A673 (cell line): Measurements from ENCODE around the gene LHX4. TPM values are rescaled to one million over a fixed set of nuclear protein-coding genes. Genes with fewer than 3 reads are reported as not detected.

Experiments used
- BruUV-seq: library from RNA; stranded (reverse); fragments of 400-500 nt; replicated peaks from 2 replicates; lab custom pipeline; 2021; lab: Mats Ljungman, UMichigan
- CTCF ChIA-PET: fragments of 300-600 bp; sonication (Branson Sonifier 250); formaldehyde crosslinking; loops from one replicate; lab custom pipeline; 2022; ENCODE audit warnings: antibody characterized with exemption; lab: Charles Lee
- POLR2A ChIA-PET: fragments of 300-600 bp; sonication (Branson Sonifier 250); formaldehyde crosslinking; loops from one replicate; lab custom pipeline; 2022; ENCODE audit warnings: antibody characterized with exemption; ENCODE audit not compliant: low non-redundant PET; lab: Charles Lee
- DNase-seq: peaks from one replicate; pipeline ENCODE4 v3.0.0-alpha.2; 2015; ENCODE audit warnings: low spot score
- H3K27ac ChIP-seq: fragments of 200-600 bp; sonication (generic); 2 replicates; pipeline ENCODE4 v1.5.1; 2016; ENCODE audit warnings: mixed run types, low read depth, mild to moderate bottlenecking, mixed read lengths, antibody characterized with exemption, low read length; ENCODE audit not compliant: poor library complexity, severe bottlenecking
- H3K27me3 ChIP-seq: fragments of 200-600 bp; sonication (generic); replicated peaks from 2 replicates; pipeline ENCODE4 v1.6.1; 2017; ENCODE audit warnings: mixed run types, low read depth, mild to moderate bottlenecking, mixed read lengths, antibody characterized with exemption, low read length; ENCODE audit not compliant: insufficient read depth, poor library complexity
- H3K36me3 ChIP-seq: fragments of 200-600 bp; sonication (generic); 2 replicates; pipeline ENCODE4 v1.6.1; 2016; ENCODE audit warnings: mixed run types, mild to moderate bottlenecking, mixed read lengths, antibody characterized with exemption, low read length; ENCODE audit not compliant: insufficient read depth, poor library complexity, severe bottlenecking
- H3K4me1 ChIP-seq: fragments of 200-600 bp; sonication (generic); 2 replicates; pipeline ENCODE4 v1.6.1; 2017; ENCODE audit warnings: mixed run types, mild to moderate bottlenecking, mixed read lengths, antibody characterized with exemption, low read length; ENCODE audit not compliant: insufficient read depth, poor library complexity, severe bottlenecking
- H3K4me3 ChIP-seq: fragments of 200-600 bp; sonication (generic); 2 replicates; pipeline ENCODE4 v1.5.1; 2016; ENCODE audit warnings: low read depth, mixed run types, mild to moderate bottlenecking, mixed read lengths, low read length; ENCODE audit not compliant: poor library complexity, severe bottlenecking
- H3K9me3 ChIP-seq: fragments of 200-600 bp; sonication (generic); 2 replicates; pipeline ENCODE4 v1.6.1; 2016; ENCODE audit warnings: mixed run types, low read depth, mild to moderate bottlenecking, mixed read lengths, antibody characterized with exemption, low read length; ENCODE audit not compliant: poor library complexity, severe bottlenecking
- EZH2 ChIP-seq: fragments of 200-600 bp; sonication (generic); IDR thresholded peaks from 2 replicates; pipeline ENCODE4 v1.6.1; 2017; ENCODE audit warnings: borderline replicate concordance, low read depth, mild to moderate bottlenecking, mixed read lengths, antibody characterized with exemption, low read length; ENCODE audit not compliant: poor library complexity, severe bottlenecking
- intact Hi-C: fragments of 100-400 bp; cut with micrococcal nuclease; formaldehyde crosslinking; loops from one replicate; pipeline ENCODE4 v1.10.0; 2022; ENCODE audit not compliant: unreplicated experiment
- total RNA-seq: library from RNA; stranded (reverse); gene quantifications from 2 replicates; pipeline ENCODE4 v1.2.3, GENCODE V29; 2021
- TF ChIP-seq, protein P1 (sequence below): fragments of 300-800, 200-600 bp; sonication (generic); conservative IDR thresholded peaks from 2 replicates; pipeline ENCODE4 v1.5.1; 2017; ENCODE audit warnings: low read depth, mild to moderate bottlenecking, antibody characterized with exemption, low read length, moderate library complexity, mixed read lengths

Gene LHX4
- total RNA-seq, 1 experiment from 2014 or later, result not detected

DNA sequence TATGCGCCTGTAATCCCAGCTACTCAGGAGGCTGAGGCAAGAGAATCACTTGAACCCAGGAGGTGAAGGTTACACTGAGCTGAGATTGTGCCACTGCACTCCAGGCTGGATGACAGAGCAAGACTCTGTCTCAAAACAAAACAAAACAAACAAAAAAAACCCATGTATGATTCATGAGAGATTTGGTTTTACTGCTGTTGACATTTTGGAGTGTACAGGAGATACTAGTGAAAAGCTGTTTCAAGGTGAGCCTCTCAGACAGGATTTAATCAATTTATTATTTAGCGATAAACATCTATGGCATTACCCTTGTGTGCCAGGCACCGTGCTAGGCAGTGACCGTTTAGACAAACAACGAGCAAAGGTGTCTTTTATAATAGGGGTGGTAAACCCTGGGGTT lies 16.5 kb downstream of the LHX4 start:
- no peak overlapping the region for H3K4me3 ChIP-seq
- no peaks in the 10 kb centered on the region for H3K9me3 ChIP-seq
- no peaks in the 10 kb centered on the region for H3K4me1 ChIP-seq
- H3K27me3 ChIP-seq, result peaks cover 11% of the 10 kb centered on the region
- intact Hi-C loops, result no loop called here
- no peak overlapping the region for H3K27ac ChIP-seq
- DNase-seq, result no peak
- BruUV-seq, result no TSS peak
- ChIA-PET CTCF (no interaction called here), POLR2A (no interaction called here)
- no peaks in the 10 kb centered on the region for H3K36me3 ChIP-seq
- TF ChIP-seq EZH2, result no peak
- TF ChIP-seq, protein P1, sequence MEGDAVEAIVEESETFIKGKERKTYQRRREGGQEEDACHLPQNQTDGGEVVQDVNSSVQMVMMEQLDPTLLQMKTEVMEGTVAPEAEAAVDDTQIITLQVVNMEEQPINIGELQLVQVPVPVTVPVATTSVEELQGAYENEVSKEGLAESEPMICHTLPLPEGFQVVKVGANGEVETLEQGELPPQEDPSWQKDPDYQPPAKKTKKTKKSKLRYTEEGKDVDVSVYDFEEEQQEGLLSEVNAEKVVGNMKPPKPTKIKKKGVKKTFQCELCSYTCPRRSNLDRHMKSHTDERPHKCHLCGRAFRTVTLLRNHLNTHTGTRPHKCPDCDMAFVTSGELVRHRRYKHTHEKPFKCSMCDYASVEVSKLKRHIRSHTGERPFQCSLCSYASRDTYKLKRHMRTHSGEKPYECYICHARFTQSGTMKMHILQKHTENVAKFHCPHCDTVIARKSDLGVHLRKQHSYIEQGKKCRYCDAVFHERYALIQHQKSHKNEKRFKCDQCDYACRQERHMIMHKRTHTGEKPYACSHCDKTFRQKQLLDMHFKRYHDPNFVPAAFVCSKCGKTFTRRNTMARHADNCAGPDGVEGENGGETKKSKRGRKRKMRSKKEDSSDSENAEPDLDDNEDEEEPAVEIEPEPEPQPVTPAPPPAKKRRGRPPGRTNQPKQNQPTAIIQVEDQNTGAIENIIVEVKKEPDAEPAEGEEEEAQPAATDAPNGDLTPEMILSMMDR, result no peak

DNA sequence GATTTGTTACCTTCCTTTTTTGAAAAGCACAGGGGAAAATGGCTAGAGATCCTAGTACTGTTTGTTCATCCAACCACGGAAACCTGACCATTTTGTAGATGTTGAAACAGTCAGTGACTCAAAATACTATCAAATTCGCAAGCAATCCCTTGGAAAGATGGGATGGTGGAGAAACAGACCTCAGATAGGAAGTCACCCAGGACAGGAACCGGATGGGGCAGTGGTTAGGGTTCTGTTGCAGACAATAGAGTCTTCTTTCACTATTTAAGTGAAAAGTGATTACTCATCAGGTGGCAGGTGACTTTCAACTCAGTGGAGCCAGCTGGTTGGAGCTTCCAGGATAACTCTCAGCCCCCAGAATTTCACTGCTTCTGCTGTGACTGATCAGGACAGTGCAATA lies 17.0 kb downstream of the LHX4 start:
- POLR2A ChIA-PET, result no interaction called here
- intact Hi-C loops, result no loop called here
- H3K36me3 ChIP-seq, result no peaks in the 10 kb centered on the region
- H3K4me1 ChIP-seq, result no peaks in the 10 kb centered on the region
- no peaks in the 10 kb centered on the region for H3K9me3 ChIP-seq
- H3K27me3 ChIP-seq, result peaks cover 7% of the 10 kb centered on the region
- no peak for DNase-seq
- no TSS peak for BruUV-seq
- CTCF ChIA-PET, result no interaction called here
- TF ChIP-seq, protein P1, result no peak
- TF ChIP-seq EZH2, result no peak
- H3K27ac ChIP-seq, result no peak overlapping the region
- H3K4me3 ChIP-seq, result no peak overlapping the region

DNA sequence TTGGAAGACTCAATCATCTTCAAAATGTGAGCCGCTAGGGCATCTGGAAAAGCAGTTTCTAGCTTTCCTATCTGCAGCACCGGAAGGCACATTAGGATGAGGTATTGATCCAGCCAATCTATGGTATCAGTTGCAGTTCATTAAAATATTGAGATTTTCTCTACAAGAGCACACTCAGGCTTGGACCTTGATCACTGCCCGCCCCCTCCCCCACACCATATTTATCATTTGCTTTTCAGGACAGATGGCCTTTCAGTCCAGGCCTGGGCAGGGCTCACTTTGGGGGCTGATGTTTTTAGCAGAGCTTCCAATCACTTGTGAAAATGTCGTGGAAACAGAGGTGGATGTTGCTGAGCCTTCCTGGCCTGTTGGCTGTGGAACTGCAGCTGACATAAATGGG lies 17.5 kb downstream of the LHX4 start:
- Histone ChIP-seq H3K4me1 (no peaks in the 10 kb centered on the region), H3K9me3 (no peaks in the 10 kb centered on the region), H3K4me3 (no peak overlapping the region), H3K27ac (no peak overlapping the region), H3K36me3 (no peaks in the 10 kb centered on the region), H3K27me3 (peaks cover 2% of the 10 kb centered on the region)
- intact Hi-C loops, result no loop called here
- BruUV-seq, result no TSS peak
- POLR2A ChIA-PET, result no interaction called here
- TF ChIP-seq EZH2, result no peak
- TF ChIP-seq, protein P1, result no peak
- DNase-seq, result no peak
- CTCF ChIA-PET, result no interaction called here
